IPS-18c (cell line): ENCODE data around the gene HS6ST1.

Source experiments
- H3K4me3 ChIP-seq: 2 replicates; pipeline ENCODE4 v1.7.0; 2013; ENCODE audit warnings: low read depth, mild to moderate bottlenecking, low read length, moderate library complexity; ENCODE audit not compliant: insufficient read depth
- H3K9me3 ChIP-seq: one replicate; pipeline ENCODE4 v1.6.1; 2013; ENCODE audit warnings: mild to moderate bottlenecking, low read length, moderate library complexity; ENCODE audit not compliant: control insufficient read depth, insufficient read depth

The HS6ST1 gene

GRCh38 chr2:128315829-128316776 lies 2.6 kb downstream of the HS6ST1 start:
- Histone ChIP-seq H3K4me3 (peak overlapping the region; percentile 77), H3K9me3 (no peaks in the 10 kb centered on the region)

- H3K4me3 ChIP-seq: peak overlapping the region; percentile 77; the same call in 1 of the 2 replicates
- H3K9me3 ChIP-seq: no peaks in the 10 kb centered on the region
Observed at GRCh38 chr2:128315122-128315828, 3.4 kb downstream of the HS6ST1 start.

- no peaks in the 10 kb centered on the region for H3K9me3 ChIP-seq
- no peak overlapping the region for H3K4me3 ChIP-seq
Observed at GRCh38 chr2:128314348-128315121, 4.1 kb downstream of the HS6ST1 start.

GRCh38 chr2:128313931-128314347 lies 4.7 kb downstream of the HS6ST1 start:
- no peak overlapping the region for H3K4me3 ChIP-seq
- H3K9me3 ChIP-seq: no peaks in the 10 kb centered on the region

GRCh38 chr2:128313091-128313836 lies 5.4 kb downstream of the HS6ST1 start:
- H3K4me3 ChIP-seq: no peak overlapping the region

GRCh38 chr2:128312411-128312810 lies 6.3 kb downstream of the HS6ST1 start:
- H3K9me3 ChIP-seq: no peaks in the 10 kb centered on the region
- H3K4me3 ChIP-seq: no peak overlapping the region; the same call in 1 of the 2 replicates

More at GRCh38 chr2:128313091-128313836, 5.4 kb downstream of the HS6ST1 start:
- H3K9me3 ChIP-seq: no peaks in the 10 kb centered on the region

GRCh38 chr2:128311755-128312341 lies 6.8 kb downstream of the HS6ST1 start:
- H3K4me3 ChIP-seq: no peak overlapping the region
- H3K9me3 ChIP-seq: no peaks in the 10 kb centered on the region

GRCh38 chr2:128311216-128311754 lies 7.4 kb downstream of the HS6ST1 start:
- no peak overlapping the region for H3K4me3 ChIP-seq

GRCh38 chr2:128310761-128311160 lies 7.9 kb downstream of the HS6ST1 start:
- no peak overlapping the region for H3K4me3 ChIP-seq

More at GRCh38 chr2:128311216-128311754, 7.4 kb downstream of the HS6ST1 start:
- no peaks in the 10 kb centered on the region for H3K9me3 ChIP-seq

GRCh38 chr2:128310094-128310716 lies 8.5 kb downstream of the HS6ST1 start:
- Histone ChIP-seq H3K4me3 (no peak overlapping the region), H3K9me3 (no peaks in the 10 kb centered on the region)

More at GRCh38 chr2:128310761-128311160, 7.9 kb downstream of the HS6ST1 start:
- no peaks in the 10 kb centered on the region for H3K9me3 ChIP-seq

GRCh38 chr2:128309280-128310093 lies 9.2 kb downstream of the HS6ST1 start:
- H3K9me3 ChIP-seq: no peaks in the 10 kb centered on the region
- H3K4me3 ChIP-seq: no peak overlapping the region

- Histone ChIP-seq H3K9me3 (no peaks in the 10 kb centered on the region), H3K4me3 (no peak overlapping the region)
Observed at GRCh38 chr2:128308889-128309279, 9.8 kb downstream of the HS6ST1 start.

- H3K9me3 ChIP-seq: no peaks in the 10 kb centered on the region
Observed at GRCh38 chr2:128308284-128308731, 10.4 kb downstream of the HS6ST1 start.

GRCh38 chr2:128307595-128307994 lies 11.1 kb downstream of the HS6ST1 start:
- H3K9me3 ChIP-seq: no peaks in the 10 kb centered on the region
- H3K4me3 ChIP-seq: no peak overlapping the region

More at GRCh38 chr2:128308284-128308731, 10.4 kb downstream of the HS6ST1 start:
- no peak overlapping the region for H3K4me3 ChIP-seq

- Histone ChIP-seq H3K9me3 (no peaks in the 10 kb centered on the region), H3K4me3 (no peak overlapping the region)
Observed at GRCh38 chr2:128306931-128307460, 11.7 kb downstream of the HS6ST1 start.
